A673 (cell line): ENCODE data around the gene PCID2. TPM values are rescaled to one million over a fixed set of nuclear protein-coding genes. Genes with fewer than 3 reads are reported as not detected.
"Not testable (repeated sequence)": the region's sequence is repeated elsewhere in the genome, so short reads cannot be mapped to it uniquely, and the experiment has no call there.

Experiments used
- BruUV-seq: library from RNA; stranded (reverse); fragments of 400-500 nt; replicated peaks from 2 replicates; lab custom pipeline; 2021; lab: Mats Ljungman, UMichigan
- CTCF ChIA-PET: fragments of 300-600 bp; sonication (Branson Sonifier 250); formaldehyde crosslinking; loops from one replicate; lab custom pipeline; 2022; ENCODE audit warnings: antibody characterized with exemption; lab: Charles Lee
- POLR2A ChIA-PET: fragments of 300-600 bp; sonication (Branson Sonifier 250); formaldehyde crosslinking; loops from one replicate; lab custom pipeline; 2022; ENCODE audit warnings: antibody characterized with exemption; ENCODE audit not compliant: low non-redundant PET; lab: Charles Lee
- DNase-seq: peaks from one replicate; pipeline ENCODE4 v3.0.0-alpha.2; 2015; ENCODE audit warnings: low spot score
- H3K27ac ChIP-seq: fragments of 200-600 bp; sonication (generic); 2 replicates; pipeline ENCODE4 v1.5.1; 2016; ENCODE audit warnings: mixed run types, low read depth, mild to moderate bottlenecking, mixed read lengths, antibody characterized with exemption, low read length; ENCODE audit not compliant: poor library complexity, severe bottlenecking
- H3K27me3 ChIP-seq: fragments of 200-600 bp; sonication (generic); replicated peaks from 2 replicates; pipeline ENCODE4 v1.6.1; 2017; ENCODE audit warnings: mixed run types, low read depth, mild to moderate bottlenecking, mixed read lengths, antibody characterized with exemption, low read length; ENCODE audit not compliant: insufficient read depth, poor library complexity
- H3K36me3 ChIP-seq: fragments of 200-600 bp; sonication (generic); 2 replicates; pipeline ENCODE4 v1.6.1; 2016; ENCODE audit warnings: mixed run types, mild to moderate bottlenecking, mixed read lengths, antibody characterized with exemption, low read length; ENCODE audit not compliant: insufficient read depth, poor library complexity, severe bottlenecking
- H3K4me1 ChIP-seq: fragments of 200-600 bp; sonication (generic); 2 replicates; pipeline ENCODE4 v1.6.1; 2017; ENCODE audit warnings: mixed run types, mild to moderate bottlenecking, mixed read lengths, antibody characterized with exemption, low read length; ENCODE audit not compliant: insufficient read depth, poor library complexity, severe bottlenecking
- H3K4me3 ChIP-seq: fragments of 200-600 bp; sonication (generic); 2 replicates; pipeline ENCODE4 v1.5.1; 2016; ENCODE audit warnings: low read depth, mixed run types, mild to moderate bottlenecking, mixed read lengths, low read length; ENCODE audit not compliant: poor library complexity, severe bottlenecking
- H3K9me3 ChIP-seq: fragments of 200-600 bp; sonication (generic); 2 replicates; pipeline ENCODE4 v1.6.1; 2016; ENCODE audit warnings: mixed run types, low read depth, mild to moderate bottlenecking, mixed read lengths, antibody characterized with exemption, low read length; ENCODE audit not compliant: poor library complexity, severe bottlenecking
- CTCF ChIP-seq: fragments of 300-800, 200-600 bp; sonication (generic); conservative IDR thresholded peaks from 2 replicates; pipeline ENCODE4 v1.5.1; 2017; ENCODE audit warnings: low read depth, mild to moderate bottlenecking, antibody characterized with exemption, low read length, moderate library complexity, mixed read lengths
- EZH2 ChIP-seq: fragments of 200-600 bp; sonication (generic); IDR thresholded peaks from 2 replicates; pipeline ENCODE4 v1.6.1; 2017; ENCODE audit warnings: borderline replicate concordance, low read depth, mild to moderate bottlenecking, mixed read lengths, antibody characterized with exemption, low read length; ENCODE audit not compliant: poor library complexity, severe bottlenecking
- intact Hi-C: fragments of 100-400 bp; cut with micrococcal nuclease; formaldehyde crosslinking; loops from one replicate; pipeline ENCODE4 v1.10.0; 2022; ENCODE audit not compliant: unreplicated experiment
- total RNA-seq: library from RNA; stranded (reverse); gene quantifications from 2 replicates; pipeline ENCODE4 v1.2.3, GENCODE V29; 2021

Gene PCID2
- total RNA-seq, 1 experiment from 2014 or later = 67.5 TPM

DNA sequence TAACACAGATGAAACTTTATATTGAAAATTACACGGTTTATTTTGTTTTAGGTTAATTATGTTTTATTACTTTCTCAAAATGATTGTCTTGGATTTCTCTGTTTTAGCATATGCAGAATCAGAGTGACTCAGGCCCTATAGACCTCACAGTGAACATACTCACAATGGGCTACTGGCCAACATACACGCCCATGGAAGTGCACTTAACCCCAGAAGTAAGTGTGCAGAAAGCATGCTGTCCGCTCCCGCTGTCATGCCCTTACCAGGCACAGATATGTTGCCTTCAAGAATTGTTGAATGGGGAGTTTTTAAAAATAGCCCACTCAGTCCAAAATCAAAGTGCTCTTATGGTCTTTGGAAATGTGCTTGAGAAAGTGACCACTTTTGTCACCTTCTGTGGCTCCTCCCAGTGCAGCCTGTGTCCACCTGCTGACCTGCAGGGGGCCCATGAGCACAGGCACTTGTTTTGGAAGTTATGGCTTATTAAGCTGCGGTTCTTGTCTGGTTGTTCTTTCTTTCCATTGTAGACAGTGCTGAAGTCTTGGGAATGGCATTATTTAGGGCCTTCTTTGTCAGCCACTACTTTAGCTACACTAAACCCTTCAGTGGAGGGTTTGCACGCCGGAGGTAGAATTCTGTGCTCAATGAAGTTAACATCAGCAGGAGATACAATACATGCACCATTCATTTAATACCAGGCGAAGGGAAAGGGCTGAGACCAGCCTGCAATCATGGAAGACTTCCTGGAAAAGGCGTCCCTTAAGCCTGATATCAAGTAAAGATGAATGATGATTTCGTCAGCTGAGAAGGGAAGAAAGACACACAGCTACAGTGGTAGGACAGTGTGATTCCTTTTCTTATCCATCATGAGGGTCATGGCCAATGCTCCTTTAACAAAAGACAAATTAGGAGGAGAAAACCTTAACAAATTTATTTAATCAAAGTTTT is 37.7 kb upstream of the PCID2 start:
- TF ChIP-seq CTCF = no peak
- no peak for TF ChIP-seq EZH2
- no peak overlapping the region for H3K27ac ChIP-seq
- BruUV-seq = no TSS peak
- DNase-seq = no peak
- peaks cover 56% of the 10 kb centered on the region for H3K36me3 ChIP-seq
- H3K4me1 ChIP-seq = no peaks in the 10 kb centered on the region
- ChIA-PET CTCF (no interaction called here), POLR2A (no interaction called here)
- no peaks in the 10 kb centered on the region for H3K9me3 ChIP-seq
- H3K4me3 ChIP-seq = no peak overlapping the region
- H3K27me3 ChIP-seq = no peaks in the 10 kb centered on the region
- intact Hi-C loops = no loop called here

DNA sequence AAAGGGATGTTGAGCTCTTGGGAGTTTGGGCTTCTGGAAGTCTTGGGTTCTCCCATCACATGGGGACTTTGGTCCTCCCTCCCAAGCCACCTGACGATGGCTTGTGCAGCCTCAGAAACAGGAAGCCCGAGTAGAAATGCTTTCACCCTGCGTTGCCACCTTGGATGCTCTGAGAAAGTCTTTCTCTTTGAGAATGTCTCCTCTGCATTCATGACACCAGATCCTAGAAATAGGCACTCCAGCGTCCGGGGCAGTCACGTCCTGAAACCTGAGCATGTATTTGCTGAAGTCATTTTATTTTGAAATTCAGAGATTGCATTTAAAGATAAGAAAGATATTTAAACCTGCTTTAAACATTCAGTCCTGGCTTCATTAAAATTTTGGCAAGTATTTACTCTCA is 35.4 kb upstream of the PCID2 start:
- CTCF ChIA-PET = no interaction called here
- no peaks in the 10 kb centered on the region for H3K27me3 ChIP-seq
- POLR2A ChIA-PET = no interaction called here
- intact Hi-C loops = no loop called here
- DNase-seq = no peak
- H3K9me3 ChIP-seq = no peaks in the 10 kb centered on the region
- TF ChIP-seq EZH2 (no peak), CTCF (no peak)
- H3K36me3 ChIP-seq = peaks cover 52% of the 10 kb centered on the region
- no TSS peak for BruUV-seq
- no peak overlapping the region for H3K4me3 ChIP-seq
- no peak overlapping the region for H3K27ac ChIP-seq
- H3K4me1 ChIP-seq = no peaks in the 10 kb centered on the region

DNA sequence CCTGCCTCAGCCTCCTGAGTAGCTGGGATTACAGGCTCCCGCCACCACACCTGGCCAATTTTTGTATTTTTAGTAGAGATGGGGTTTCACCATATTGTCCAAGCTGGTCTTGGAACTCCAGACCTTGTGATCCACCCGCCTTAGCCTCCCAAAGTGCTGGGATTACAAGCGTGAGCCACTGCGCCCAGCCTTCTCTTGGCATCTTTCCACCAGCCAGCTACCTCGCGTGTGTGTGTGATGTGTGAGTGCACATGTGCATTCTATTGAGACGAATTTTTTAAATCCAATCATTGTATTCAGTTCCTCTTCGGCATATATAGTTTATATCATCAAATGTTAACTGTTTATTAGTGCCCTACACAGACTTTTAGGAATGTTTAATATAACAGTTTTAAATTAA is 33.2 kb upstream of the PCID2 start:
- CTCF ChIA-PET = not testable (repeated sequence)
- H3K36me3 ChIP-seq = peaks cover 42% of the 10 kb centered on the region

More for the DNA sequence above, 33.2 kb upstream of the PCID2 start:
- BruUV-seq, H3K4me1 ChIP-seq, H3K27me3 ChIP-seq, DNase-seq, H3K4me3 ChIP-seq, H3K27ac ChIP-seq, H3K9me3 ChIP-seq, POLR2A ChIA-PET, intact Hi-C loops: not testable (repeated sequence)
